Measurements from ENCODE around the gene RAB37.

The RAB37 gene

DNA sequence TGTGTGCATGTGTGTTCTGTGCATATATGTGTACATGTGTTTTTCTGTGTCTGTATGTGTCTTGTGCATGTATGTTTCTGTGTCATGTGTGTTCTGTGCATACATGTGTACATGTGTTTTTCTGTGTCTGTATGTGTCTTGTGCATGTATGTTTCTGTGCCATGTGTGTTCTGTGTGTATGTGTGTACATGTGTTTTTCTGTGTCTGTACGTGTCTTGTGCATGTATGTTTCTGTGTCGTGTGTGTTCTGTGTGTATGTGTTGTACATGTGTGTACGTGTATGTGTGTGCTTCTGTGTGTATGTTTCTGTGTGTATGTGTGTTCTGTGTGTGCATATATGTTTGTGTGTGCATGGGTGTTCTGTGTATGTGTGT lies 8.4 kb upstream of the RAB37 start:
- TF ChIP-seq, protein P1, sequence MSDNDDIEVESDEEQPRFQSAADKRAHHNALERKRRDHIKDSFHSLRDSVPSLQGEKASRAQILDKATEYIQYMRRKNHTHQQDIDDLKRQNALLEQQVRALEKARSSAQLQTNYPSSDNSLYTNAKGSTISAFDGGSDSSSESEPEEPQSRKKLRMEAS (IDR thresholded peaks at IDR 0.05; ENCODE audit: low read depth, low read length) = 0 out of 2 replicates have a peak, but pooled peaks have one; percentile 31
- TF ChIP-seq, protein P2, sequence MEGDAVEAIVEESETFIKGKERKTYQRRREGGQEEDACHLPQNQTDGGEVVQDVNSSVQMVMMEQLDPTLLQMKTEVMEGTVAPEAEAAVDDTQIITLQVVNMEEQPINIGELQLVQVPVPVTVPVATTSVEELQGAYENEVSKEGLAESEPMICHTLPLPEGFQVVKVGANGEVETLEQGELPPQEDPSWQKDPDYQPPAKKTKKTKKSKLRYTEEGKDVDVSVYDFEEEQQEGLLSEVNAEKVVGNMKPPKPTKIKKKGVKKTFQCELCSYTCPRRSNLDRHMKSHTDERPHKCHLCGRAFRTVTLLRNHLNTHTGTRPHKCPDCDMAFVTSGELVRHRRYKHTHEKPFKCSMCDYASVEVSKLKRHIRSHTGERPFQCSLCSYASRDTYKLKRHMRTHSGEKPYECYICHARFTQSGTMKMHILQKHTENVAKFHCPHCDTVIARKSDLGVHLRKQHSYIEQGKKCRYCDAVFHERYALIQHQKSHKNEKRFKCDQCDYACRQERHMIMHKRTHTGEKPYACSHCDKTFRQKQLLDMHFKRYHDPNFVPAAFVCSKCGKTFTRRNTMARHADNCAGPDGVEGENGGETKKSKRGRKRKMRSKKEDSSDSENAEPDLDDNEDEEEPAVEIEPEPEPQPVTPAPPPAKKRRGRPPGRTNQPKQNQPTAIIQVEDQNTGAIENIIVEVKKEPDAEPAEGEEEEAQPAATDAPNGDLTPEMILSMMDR (IDR thresholded peaks at IDR 0.05; ENCODE audit: low read depth, low read length) = no peak
- no peak for DNase-seq (ENCODE audit: low read depth)
- no peak overlapping the region for H3K4me3 ChIP-seq (ENCODE audit: low read depth, low read length)

DNA sequence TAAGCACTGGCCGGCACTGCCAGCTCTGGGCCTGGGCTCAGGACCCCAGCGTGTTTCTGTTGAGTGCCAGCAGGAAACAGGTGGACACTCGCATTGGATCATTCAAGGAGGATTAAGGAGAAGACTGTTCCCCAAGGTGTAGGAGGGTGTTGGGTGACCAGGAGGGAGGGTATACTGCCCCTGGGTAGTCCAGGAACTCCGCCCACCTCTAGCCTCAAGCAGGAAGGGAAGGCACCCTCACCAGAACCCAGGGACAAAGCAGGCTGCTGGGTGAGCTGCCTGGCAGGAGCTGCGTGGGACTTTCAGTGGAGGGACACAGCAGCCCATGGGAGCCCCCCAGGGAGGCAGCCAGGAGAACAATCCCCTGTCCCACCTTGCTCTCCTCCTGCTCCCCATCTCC lies 7.7 kb upstream of the RAB37 start:
- TF ChIP-seq MYC (IDR thresholded peaks at IDR 0.05; ENCODE audit: low read depth, low read length) (no peak), POLR2A (IDR thresholded peaks at IDR 0.05; ENCODE audit: extremely low read depth, insufficient read length) (no peak)
- TF ChIP-seq, protein P1 (IDR thresholded peaks at IDR 0.05; ENCODE audit: low read depth, low read length) = no peak
- H3K4me3 ChIP-seq (ENCODE audit: low read depth, low read length) = no peak overlapping the region
- DNase-seq (ENCODE audit: low read depth) = no peak

DNA sequence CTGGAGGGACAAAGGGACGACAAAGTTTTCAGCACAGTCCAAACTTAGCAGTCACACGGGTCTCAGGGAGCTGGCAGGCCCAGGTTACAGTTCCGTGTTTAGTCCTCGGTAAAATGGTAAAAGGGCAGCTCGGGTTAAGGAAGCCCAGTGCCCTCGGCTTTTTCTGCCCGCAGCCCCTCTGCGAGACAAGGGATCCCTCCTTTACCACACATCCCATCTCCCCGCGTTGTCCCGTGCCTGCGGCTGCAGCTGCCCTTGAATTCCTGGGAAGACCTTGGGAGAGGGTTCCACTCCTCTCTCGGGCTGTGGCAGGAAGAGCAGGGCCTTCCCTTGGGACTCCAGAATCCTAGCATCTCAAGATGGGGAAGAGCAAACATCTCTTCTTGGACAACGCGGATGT lies 7.2 kb upstream of the RAB37 start:
- H3K4me3 ChIP-seq (ENCODE audit: low read depth, low read length) = no peak overlapping the region
- no peak for DNase-seq (ENCODE audit: low read depth)
- no peak for TF ChIP-seq MYC (IDR thresholded peaks at IDR 0.05; ENCODE audit: low read depth, low read length)
- TF ChIP-seq, protein P2 (IDR thresholded peaks at IDR 0.05; ENCODE audit: low read depth, low read length) = no peak
- TF ChIP-seq, protein P1 (IDR thresholded peaks at IDR 0.05; ENCODE audit: low read depth, low read length) = no peak

DNA sequence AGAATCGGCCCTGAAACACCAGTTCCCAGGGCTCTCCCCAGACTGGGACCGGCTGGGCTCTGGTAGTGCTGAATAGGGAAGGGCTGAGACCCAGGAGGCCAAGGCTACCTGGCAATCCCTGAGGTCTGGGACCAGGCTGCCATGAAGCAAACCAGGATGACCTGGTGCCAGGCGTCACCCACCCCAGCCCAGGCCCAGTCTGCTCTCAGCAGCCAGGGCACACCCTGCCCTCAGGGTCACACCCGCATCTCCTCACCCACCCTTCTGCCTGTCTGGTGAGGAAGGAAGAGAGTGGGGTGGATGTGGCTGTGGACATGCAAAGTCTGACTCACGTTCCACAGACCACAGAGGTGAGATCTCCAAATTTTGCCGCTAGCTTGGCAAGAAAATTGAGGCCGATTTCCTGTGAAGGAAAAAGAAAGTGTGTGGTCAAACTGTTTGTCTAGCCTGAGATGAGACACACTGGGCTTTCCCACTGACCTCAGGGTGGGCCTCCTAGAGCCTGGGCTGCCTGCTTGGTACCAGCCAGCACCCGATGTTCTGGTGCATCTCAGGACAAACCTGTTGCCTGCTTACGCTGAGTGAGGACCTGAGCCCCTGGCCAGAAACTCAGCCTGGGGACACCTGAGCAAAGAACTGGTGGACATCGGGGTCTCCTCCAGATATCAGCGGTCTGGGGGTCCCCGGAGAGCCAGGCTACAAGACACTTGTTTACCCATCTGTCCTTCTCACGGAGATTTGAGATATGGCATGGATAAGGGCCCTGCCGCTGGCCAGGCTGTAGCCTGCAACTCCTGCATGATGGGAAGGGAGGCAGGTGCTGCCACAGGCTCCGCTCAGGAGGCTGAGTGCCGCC lies 6.3 kb upstream of the RAB37 start:
- H3K4me3 ChIP-seq (ENCODE audit: low read depth, low read length) = no peak overlapping the region
- no peak for TF ChIP-seq MYC (IDR thresholded peaks at IDR 0.05; ENCODE audit: low read depth, low read length)
- no peak for TF ChIP-seq POLR2A (IDR thresholded peaks at IDR 0.05; ENCODE audit: extremely low read depth, insufficient read length)
- no peak for DNase-seq (ENCODE audit: low read depth)

DNA sequence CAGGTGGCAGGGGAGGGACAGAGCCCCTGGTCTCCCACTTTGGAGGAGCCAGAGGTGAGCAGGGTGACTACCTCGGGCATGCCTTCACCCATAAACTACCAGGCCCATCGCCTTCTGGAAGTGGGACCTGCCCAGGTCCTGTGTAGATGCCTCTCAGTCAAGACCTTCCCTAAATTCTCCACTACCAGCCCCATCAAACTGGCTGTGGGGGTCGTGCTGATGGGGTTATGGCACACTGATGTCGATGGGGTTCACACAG lies 5.8 kb upstream of the RAB37 start:
- no peak for TF ChIP-seq POLR2A (IDR thresholded peaks at IDR 0.05; ENCODE audit: extremely low read depth, insufficient read length)
- no peak for TF ChIP-seq MYC (IDR thresholded peaks at IDR 0.05; ENCODE audit: low read depth, low read length)
- TF ChIP-seq, protein P2 (IDR thresholded peaks at IDR 0.05; ENCODE audit: low read depth, low read length) = no peak
- DNase-seq (ENCODE audit: low read depth) = no peak
- no peak overlapping the region for H3K4me3 ChIP-seq (ENCODE audit: low read depth, low read length)

DNA sequence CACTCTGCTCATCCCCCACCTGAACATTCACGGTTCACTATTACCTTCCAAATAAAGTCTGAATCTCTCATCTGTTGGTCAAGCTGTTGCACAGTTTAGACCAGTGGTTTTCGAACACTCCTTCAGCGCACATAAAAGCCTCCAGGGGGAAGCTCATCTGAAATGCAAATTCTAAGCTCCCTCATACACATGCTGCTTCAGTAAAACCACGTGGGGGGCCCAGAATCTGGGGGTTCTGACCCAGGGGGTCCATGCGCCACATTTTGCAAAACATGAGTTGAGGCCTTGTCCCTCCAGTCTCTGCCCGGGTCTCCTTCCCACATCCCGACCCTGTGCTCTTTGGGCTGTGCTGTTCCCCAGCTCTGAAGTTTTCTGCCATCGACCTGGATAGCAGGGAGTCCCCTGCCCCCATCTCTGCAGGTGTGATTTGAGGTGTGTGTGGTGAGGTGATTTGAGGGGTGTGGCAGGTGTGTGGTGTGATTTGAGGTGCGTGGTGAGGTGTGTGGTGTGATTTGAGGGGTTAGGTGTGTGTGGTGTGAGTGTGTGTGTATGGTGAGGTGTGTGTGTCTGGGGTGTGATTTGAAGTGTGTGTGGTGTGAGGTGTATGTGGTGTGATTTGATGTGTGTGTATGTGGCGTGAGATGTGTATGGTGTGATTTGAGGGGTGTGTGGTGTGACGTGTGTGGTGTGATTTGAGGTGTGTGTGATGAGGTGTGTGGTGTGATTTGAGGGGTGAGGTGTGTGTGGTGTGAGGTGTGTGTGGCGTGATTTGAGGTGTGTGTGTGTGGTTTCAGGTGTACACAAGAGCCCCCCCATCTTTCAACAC lies 4.8 kb upstream of the RAB37 start:
- TF ChIP-seq, protein P1 (IDR thresholded peaks at IDR 0.05; ENCODE audit: low read depth, low read length) = no peak
- TF ChIP-seq, protein P2 (IDR thresholded peaks at IDR 0.05; ENCODE audit: low read depth, low read length) = no peak
- no peak for TF ChIP-seq POLR2A (IDR thresholded peaks at IDR 0.05; ENCODE audit: extremely low read depth, insufficient read length)
- no peak for DNase-seq (ENCODE audit: low read depth)
- no peak overlapping the region for H3K4me3 ChIP-seq (ENCODE audit: low read depth, low read length)

Measured in NB4 (cell line).